Naive B cell (primary cell): Measurements from ENCODE around the gene GPX1. TPM values are rescaled to one million over a fixed set of nuclear protein-coding genes. Genes with fewer than 3 reads are reported as not detected.
"Not testable (repeated sequence)": the region's sequence is repeated elsewhere in the genome, so short reads cannot be mapped to it uniquely, and the experiment has no call there.

ENCODE experiments used
- ATAC-seq, 2 donors: fragments of 150-1000 bp; cut with Tn5 transposase; 2 replicates each; pipeline ENCODE4 v1.10.0; 2021; ENCODE audit warnings: low read depth in 2 of 2, mild to moderate bottlenecking in 2 of 2, moderate library complexity in 2 of 2
- DNase-seq: peaks from one replicate; pipeline ENCODE4 v3.0.0; 2022
- H3K27ac Mint-ChIP-seq, 6 donors: one replicate each; pipeline ENCODE4 v1.8.0; 2020 to 2022; ENCODE audit warnings: mild to moderate bottlenecking in 6 of 6, mixed read lengths in 6 of 6, moderate library complexity in 5 of 6, inconsistent platforms in 2 of 6
- H3K27me3 Mint-ChIP-seq, 3 donors: one replicate each; pipeline ENCODE4 v1.8.0; 2021 to 2022; ENCODE audit warnings: mixed read lengths in 3 of 3, mild to moderate bottlenecking in 1 of 3
- H3K36me3 Mint-ChIP-seq, 2 donors: one replicate each; pipeline ENCODE4 v1.8.0; 2020 to 2022; ENCODE audit warnings: mixed read lengths in 2 of 2, inconsistent platforms in 1 of 2, mild to moderate bottlenecking in 1 of 2
- H3K4me1 Mint-ChIP-seq, 3 donors: one replicate each; pipeline ENCODE4 v1.8.0; 2020 to 2022; ENCODE audit warnings: mixed read lengths in 3 of 3, inconsistent platforms in 1 of 3, mild to moderate bottlenecking in 1 of 3, moderate library complexity in 1 of 3
- H3K4me3 Mint-ChIP-seq, 8 donors: one replicate each; pipeline ENCODE4 v1.8.0; 2020 to 2022; ENCODE audit warnings: mild to moderate bottlenecking in 8 of 8, mixed read lengths in 8 of 8, moderate library complexity in 8 of 8, inconsistent platforms in 2 of 8
- H3K9me3 Mint-ChIP-seq, 7 donors: one replicate each; pipeline ENCODE4 v1.8.0; 2020 to 2022; ENCODE audit warnings: mixed read lengths in 7 of 7, mild to moderate bottlenecking in 5 of 7, inconsistent platforms in 2 of 7, moderate library complexity in 1 of 7
- polyA plus RNA-seq, 6 donors: library from polyadenylated mRNA; unstranded; fragments of 300-500 nt; fragmentation: Illumina TruSeq; gene quantifications; one replicate each; pipeline ENCODE4 v1.2.3, GENCODE V29; 2021; ENCODE audit warnings: low read depth in 6 of 6

Gene GPX1
- 100 to 1,000 TPM; 289 to 380 (median 329) TPM for polyA plus RNA-seq

GRCh38 chr3:49358217-49358883, at the start of gene GPX1:
TSS of gene GPX1 (minus strand) at chr3:49358353. CDS start at chr3:49358278, 75 bp downstream.
- ATAC-seq (peak; percentile 70), DNase-seq (peak; percentile 71)
- H3K9me3 Mint-ChIP-seq: no peaks in the 10 kb centered on the region
- H3K27me3 Mint-ChIP-seq: no peaks in the 10 kb centered on the region
- H3K27ac Mint-ChIP-seq: peak within 1 kb of the TSS; percentile 96 to 99 (median 98)
- peak within 1 kb of the TSS; percentile 92 to 99 (median 98) for H3K4me3 Mint-ChIP-seq
- peaks cover 9 to 54% (median 35%) of the 10 kb centered on the region in 3 donors for H3K4me1 Mint-ChIP-seq
- peaks cover 7 to 16% of the 10 kb centered on the region in 2 donors for H3K36me3 Mint-ChIP-seq

- Mint-ChIP-seq H3K36me3 (no peaks in the 10 kb centered on the region), H3K27me3 (no peaks in the 10 kb centered on the region), H3K9me3 (no peaks in the 10 kb centered on the region), H3K4me3 (peak overlapping the region in 6 of 8 donors; percentile 23 to 77 (median 60)), H3K4me1 (peaks cover 38 to 70% (median 43%) of the 10 kb centered on the region in 3 donors), H3K27ac (peak overlapping the region; percentile 57 to 96 (median 82))
- ATAC-seq (no peak), DNase-seq (no peak)
These were observed 48.7 kb upstream of the GPX1 start for GRCh38 chr3:49406571-49407565.

- ATAC-seq, H3K27me3 Mint-ChIP-seq, DNase-seq, H3K36me3 Mint-ChIP-seq, H3K9me3 Mint-ChIP-seq: not testable (repeated sequence)
- peak overlapping the region in 2 of 8 donors; percentile 44 to 77 for H3K4me3 Mint-ChIP-seq
- H3K4me1 Mint-ChIP-seq: peaks cover 37 to 80% (median 51%) of the 10 kb centered on the region in 3 donors
- H3K27ac Mint-ChIP-seq: peak overlapping the region in 5 of 6 donors; percentile 23 to 69 (median 51)
These were observed 47.4 kb upstream of the GPX1 start for GRCh38 chr3:49405570-49405969.

GRCh38 chr3:49403891-49404290, 45.7 kb upstream of the GPX1 start:
- no peak for ATAC-seq
- DNase-seq: no peak
- Mint-ChIP-seq H3K36me3 (peaks cover 0 to 5% of the 10 kb centered on the region in 2 donors), H3K4me3 (peak overlapping the region in 1 of 8 donors; percentile 16), H3K27ac (peak overlapping the region in 1 of 6 donors; percentile 65), H3K9me3 (no peaks in the 10 kb centered on the region), H3K4me1 (peaks cover 31 to 81% (median 53%) of the 10 kb centered on the region in 3 donors), H3K27me3 (no peaks in the 10 kb centered on the region)

- Mint-ChIP-seq H3K4me1 (peaks cover 33 to 83% (median 59%) of the 10 kb centered on the region in 3 donors), H3K9me3 (no peaks in the 10 kb centered on the region), H3K4me3 (no peak overlapping the region), H3K36me3 (peaks cover 0 to 10% of the 10 kb centered on the region in 2 donors), H3K27ac (peak overlapping the region in 2 of 6 donors; percentile 29 to 78), H3K27me3 (no peaks in the 10 kb centered on the region)
- no peak for ATAC-seq
- no peak for DNase-seq
These were observed 43.6 kb upstream of the GPX1 start for GRCh38 chr3:49401766-49402165.

- Mint-ChIP-seq H3K36me3 (peaks cover 0 to 14% of the 10 kb centered on the region in 2 donors), H3K27me3 (no peaks in the 10 kb centered on the region)
- DNase-seq: no peak
These were observed 41.3 kb upstream of the GPX1 start for GRCh38 chr3:49399461-49399860.

GRCh38 chr3:49397470-49397869, 39.3 kb upstream of the GPX1 start:
- no peaks in the 10 kb centered on the region for H3K27me3 Mint-ChIP-seq
- peak; percentile 13 for DNase-seq
- peaks cover 0 to 14% of the 10 kb centered on the region in 2 donors for H3K36me3 Mint-ChIP-seq
- peak overlapping the region in 5 of 8 donors; percentile 8 to 78 (median 44) for H3K4me3 Mint-ChIP-seq
- H3K4me1 Mint-ChIP-seq: peaks cover 43 to 93% (median 80%) of the 10 kb centered on the region in 3 donors
- H3K9me3 Mint-ChIP-seq: no peaks in the 10 kb centered on the region
- peak overlapping the region in 5 of 6 donors; percentile 22 to 94 (median 82) for H3K27ac Mint-ChIP-seq
- ATAC-seq: peak; percentile 73 to 74

More at GRCh38 chr3:49399461-49399860, 41.3 kb upstream of the GPX1 start:
- Mint-ChIP-seq H3K27ac (peak overlapping the region in 5 of 6 donors; percentile 63 to 88 (median 84)), H3K9me3 (no peaks in the 10 kb centered on the region), H3K4me1 (peaks cover 33 to 87% (median 65%) of the 10 kb centered on the region in 3 donors), H3K4me3 (peak overlapping the region in 5 of 8 donors; percentile 7 to 59 (median 21))
- ATAC-seq: peak in 1 of 2 donors; percentile 18

- H3K27ac Mint-ChIP-seq: peak overlapping the region in 1 of 6 donors; percentile 51
- H3K4me3 Mint-ChIP-seq: peak overlapping the region in 1 of 8 donors; percentile 35
These were observed 33.2 kb upstream of the GPX1 start for GRCh38 chr3:49391310-49391709.

GRCh38 chr3:49389297-49389696, 31.1 kb upstream of the GPX1 start:
- Mint-ChIP-seq H3K27me3 (no peaks in the 10 kb centered on the region), H3K4me1 (peaks cover 37 to 81% (median 53%) of the 10 kb centered on the region in 3 donors), H3K9me3 (no peaks in the 10 kb centered on the region), H3K4me3 (no peak overlapping the region), H3K27ac (peak overlapping the region in 3 of 6 donors; percentile 32 to 87 (median 82)), H3K36me3 (peaks cover 0 to 8% of the 10 kb centered on the region in 2 donors)
- DNase-seq: no peak
- no peak for ATAC-seq

More at GRCh38 chr3:49391310-49391709, 33.2 kb upstream of the GPX1 start:
- DNase-seq, H3K9me3 Mint-ChIP-seq, ATAC-seq, H3K27me3 Mint-ChIP-seq: not testable (repeated sequence)
- Mint-ChIP-seq H3K36me3 (peaks cover 0 to 12% of the 10 kb centered on the region in 2 donors), H3K4me1 (peaks cover 41 to 82% (median 59%) of the 10 kb centered on the region in 3 donors)

- Mint-ChIP-seq H3K9me3 (no peaks in the 10 kb centered on the region), H3K4me3 (peak overlapping the region in 2 of 8 donors; percentile 19 to 35), H3K27me3 (no peaks in the 10 kb centered on the region), H3K36me3 (peaks cover 0 to 8% of the 10 kb centered on the region in 2 donors), H3K4me1 (peaks cover 40 to 81% (median 58%) of the 10 kb centered on the region in 3 donors), H3K27ac (peak overlapping the region in 3 of 6 donors; percentile 26 to 82 (median 54))
- no peak for ATAC-seq
- no peak for DNase-seq
These were observed 30.2 kb upstream of the GPX1 start for GRCh38 chr3:49388289-49388820.

- peaks cover 39 to 81% (median 58%) of the 10 kb centered on the region in 3 donors for H3K4me1 Mint-ChIP-seq
- no peak for ATAC-seq
- no peak for DNase-seq
- H3K9me3 Mint-ChIP-seq: no peaks in the 10 kb centered on the region
- H3K27ac Mint-ChIP-seq: peak overlapping the region in 4 of 6 donors; percentile 26 to 82 (median 60)
- H3K36me3 Mint-ChIP-seq: peaks cover 0 to 8% of the 10 kb centered on the region in 2 donors
- H3K27me3 Mint-ChIP-seq: no peaks in the 10 kb centered on the region
- H3K4me3 Mint-ChIP-seq: peak overlapping the region in 2 of 8 donors; percentile 35 to 51
These were observed 29.6 kb upstream of the GPX1 start for GRCh38 chr3:49387721-49388120.

- peak overlapping the region in 5 of 6 donors; percentile 31 to 86 (median 78) for H3K27ac Mint-ChIP-seq
- peaks cover 0 to 8% of the 10 kb centered on the region in 2 donors for H3K36me3 Mint-ChIP-seq
- ATAC-seq: peak; percentile 72 to 73
- H3K9me3 Mint-ChIP-seq: no peaks in the 10 kb centered on the region
- peak; percentile 12 for DNase-seq
- H3K4me1 Mint-ChIP-seq: peaks cover 35 to 78% (median 59%) of the 10 kb centered on the region in 3 donors
- no peaks in the 10 kb centered on the region for H3K27me3 Mint-ChIP-seq
- H3K4me3 Mint-ChIP-seq: peak overlapping the region in 7 of 8 donors; percentile 6 to 78 (median 58)
These were observed 28.1 kb upstream of the GPX1 start for GRCh38 chr3:49386056-49386756.
